ENCODE results near the gene TNKS2. TPM values are rescaled to one million over a fixed set of nuclear protein-coding genes. Genes with fewer than 3 reads are reported as not detected.
A peak's percentile ranks its signal among the peaks of the same experiment; 100 is the strongest.

The TNKS2 gene
- total and polyA plus RNA-seq, 4 donors: 9.8 to 43.2 (median 27.4) TPM

GRCh38 chr10:91865562-91866081 is 67.4 kb downstream of the TNKS2 start:
- Histone ChIP-seq H3K27me3 (ENCODE audit: control insufficient read depth in 1 of 2, insufficient read depth in 2 of 2, low read length in 1 of 2) (no peaks in the 10 kb centered on the region), H3K27ac (ENCODE audit: low read depth in 1 of 2, low read length in 2 of 2) (no peak overlapping the region), H3K36me3 (ENCODE audit: control insufficient read depth in 1 of 2, insufficient read depth in 2 of 2, low read length in 1 of 2) (no peaks in the 10 kb centered on the region), H3K4me3 (ENCODE audit: low read length in 2 of 2) (no peak overlapping the region), H3K9me3 (ENCODE audit: control insufficient read depth, low read length) (no peaks in the 10 kb centered on the region), H3K4me1 (ENCODE audit: control insufficient read depth in 1 of 2, insufficient read depth in 2 of 2, low read length in 2 of 2) (no peaks in the 10 kb centered on the region)
- WGBS, 2 donors: 72 to 81% methylated on average over 2 of the region's 2 CpGs
- no peak for DNase-seq
- no peak for ATAC-seq (ENCODE audit: low FRiP score)
- intact Hi-C loops (cut with DNase I): no loop called here

GRCh38 chr10:91875156-91875555 is 76.9 kb downstream of the TNKS2 start:
- ATAC-seq (ENCODE audit: low FRiP score): no peak
- WGBS, 2 donors: 87 to 91% methylated on average over 2 of the region's 2 CpGs
- no peaks in the 10 kb centered on the region for H3K9me3 ChIP-seq (ENCODE audit: control insufficient read depth, low read length)

GRCh38 chr10:91875779-91876178 is 77.6 kb downstream of the TNKS2 start:
- Histone ChIP-seq H3K4me3 (ENCODE audit: low read length in 2 of 2) (no peak overlapping the region), H3K9me3 (ENCODE audit: control insufficient read depth, low read length) (no peaks in the 10 kb centered on the region), H3K27ac (ENCODE audit: low read depth in 1 of 2, low read length in 2 of 2) (no peak overlapping the region), H3K27me3 (ENCODE audit: control insufficient read depth in 1 of 2, insufficient read depth in 2 of 2, low read length in 1 of 2) (no peaks in the 10 kb centered on the region), H3K4me1 (ENCODE audit: control insufficient read depth in 1 of 2, insufficient read depth in 2 of 2, low read length in 2 of 2) (no peaks in the 10 kb centered on the region), H3K36me3 (ENCODE audit: control insufficient read depth in 1 of 2, insufficient read depth in 2 of 2, low read length in 1 of 2) (no peaks in the 10 kb centered on the region)
- DNase-seq (no peak), ATAC-seq (ENCODE audit: low FRiP score) (no peak)
- 91 to 96% methylated on average over 1 of the region's 1 CpG for WGBS, 2 donors
- intact Hi-C loops (cut with DNase I): no loop called here

More at GRCh38 chr10:91875156-91875555, 76.9 kb downstream of the TNKS2 start:
- H3K4me3 ChIP-seq (ENCODE audit: low read length in 2 of 2): no peak overlapping the region
- no peaks in the 10 kb centered on the region for H3K27me3 ChIP-seq (ENCODE audit: control insufficient read depth in 1 of 2, insufficient read depth in 2 of 2, low read length in 1 of 2)
- H3K4me1 ChIP-seq (ENCODE audit: control insufficient read depth in 1 of 2, insufficient read depth in 2 of 2, low read length in 2 of 2): no peaks in the 10 kb centered on the region
- no peak for DNase-seq
- H3K36me3 ChIP-seq (ENCODE audit: control insufficient read depth in 1 of 2, insufficient read depth in 2 of 2, low read length in 1 of 2): no peaks in the 10 kb centered on the region
- intact Hi-C loops (cut with DNase I): no loop called here
- no peak overlapping the region for H3K27ac ChIP-seq (ENCODE audit: low read depth in 1 of 2, low read length in 2 of 2)

GRCh38 chr10:91879515-91880170 is 81.4 kb downstream of the TNKS2 start:
- WGBS, 2 donors: 17 to 36% methylated on average over 7 of the region's 7 CpGs
- Histone ChIP-seq H3K36me3 (ENCODE audit: control insufficient read depth in 1 of 2, insufficient read depth in 2 of 2, low read length in 1 of 2) (no peaks in the 10 kb centered on the region), H3K4me3 (ENCODE audit: low read length in 2 of 2) (no peak overlapping the region), H3K9me3 (ENCODE audit: control insufficient read depth, low read length) (no peaks in the 10 kb centered on the region), H3K27me3 (ENCODE audit: control insufficient read depth in 1 of 2, insufficient read depth in 2 of 2, low read length in 1 of 2) (no peaks in the 10 kb centered on the region), H3K27ac (ENCODE audit: low read depth in 1 of 2, low read length in 2 of 2) (no peak overlapping the region), H3K4me1 (ENCODE audit: control insufficient read depth in 1 of 2, insufficient read depth in 2 of 2, low read length in 2 of 2) (peaks cover 0 to 4% of the 10 kb centered on the region in 2 donors)
- no peak for DNase-seq
- intact Hi-C loops (cut with DNase I): no loop called here
- no peak for ATAC-seq (ENCODE audit: low FRiP score)

- Histone ChIP-seq H3K27me3 (ENCODE audit: control insufficient read depth in 1 of 2, insufficient read depth in 2 of 2, low read length in 1 of 2) (no peaks in the 10 kb centered on the region), H3K36me3 (ENCODE audit: control insufficient read depth in 1 of 2, insufficient read depth in 2 of 2, low read length in 1 of 2) (no peaks in the 10 kb centered on the region), H3K4me1 (ENCODE audit: control insufficient read depth in 1 of 2, insufficient read depth in 2 of 2, low read length in 2 of 2) (peaks cover 0 to 7% of the 10 kb centered on the region in 2 donors), H3K4me3 (ENCODE audit: low read length in 2 of 2) (no peak overlapping the region), H3K27ac (ENCODE audit: low read depth in 1 of 2, low read length in 2 of 2) (no peak overlapping the region), H3K9me3 (ENCODE audit: control insufficient read depth, low read length) (no peaks in the 10 kb centered on the region)
- DNase-seq: peak; percentile 68 to 71
- intact Hi-C loops (cut with DNase I): no loop called here
- ATAC-seq (ENCODE audit: low FRiP score): peak; percentile 59
- 1 to 8% methylated on average over 3 of the region's 3 CpGs for WGBS, 2 donors
These were observed 82.1 kb downstream of the TNKS2 start for GRCh38 chr10:91880310-91880709.

GRCh38 chr10:91883549-91884444 is 85.6 kb downstream of the TNKS2 start:
- 3 to 6% methylated on average over 20 of the region's 20 CpGs for WGBS, 2 donors
- intact Hi-C loops (cut with DNase I): no loop called here

GRCh38 chr10:91884536-91884935 is 86.3 kb downstream of the TNKS2 start:
- no peak for DNase-seq
- H3K27me3 ChIP-seq (ENCODE audit: control insufficient read depth in 1 of 2, insufficient read depth in 2 of 2, low read length in 1 of 2): no peaks in the 10 kb centered on the region
- intact Hi-C loops (cut with DNase I): no loop called here
- peaks cover 0 to 7% of the 10 kb centered on the region in 2 donors for H3K4me1 ChIP-seq (ENCODE audit: control insufficient read depth in 1 of 2, insufficient read depth in 2 of 2, low read length in 2 of 2)
- WGBS, 2 donors: 24 to 25% methylated on average over 1 of the region's 1 CpG
- no peak overlapping the region for H3K4me3 ChIP-seq (ENCODE audit: low read length in 2 of 2)
- no peak for ATAC-seq (ENCODE audit: low FRiP score)
- no peaks in the 10 kb centered on the region for H3K9me3 ChIP-seq (ENCODE audit: control insufficient read depth, low read length)
- H3K36me3 ChIP-seq (ENCODE audit: control insufficient read depth in 1 of 2, insufficient read depth in 2 of 2, low read length in 1 of 2): no peaks in the 10 kb centered on the region
- peak overlapping the region; percentile 30 to 99 for H3K27ac ChIP-seq (ENCODE audit: low read depth in 1 of 2, low read length in 2 of 2)

More at GRCh38 chr10:91883549-91884444, 85.6 kb downstream of the TNKS2 start:
- Histone ChIP-seq H3K27ac (ENCODE audit: low read depth in 1 of 2, low read length in 2 of 2) (peak overlapping the region; percentile 30 to 99), H3K9me3 (ENCODE audit: control insufficient read depth, low read length) (no peaks in the 10 kb centered on the region), H3K4me3 (ENCODE audit: low read length in 2 of 2) (no peak overlapping the region), H3K36me3 (ENCODE audit: control insufficient read depth in 1 of 2, insufficient read depth in 2 of 2, low read length in 1 of 2) (no peaks in the 10 kb centered on the region), H3K4me1 (ENCODE audit: control insufficient read depth in 1 of 2, insufficient read depth in 2 of 2, low read length in 2 of 2) (peaks cover 0 to 7% of the 10 kb centered on the region in 2 donors), H3K27me3 (ENCODE audit: control insufficient read depth in 1 of 2, insufficient read depth in 2 of 2, low read length in 1 of 2) (no peaks in the 10 kb centered on the region)
- DNase-seq: peak in 1 of 2 donors; percentile 59
- ATAC-seq (ENCODE audit: low FRiP score): peak; percentile 79

GRCh38 chr10:91885362-91886079 is 87.3 kb downstream of the TNKS2 start:
- ATAC-seq (ENCODE audit: low FRiP score): no peak
- intact Hi-C loops (cut with DNase I): no loop called here

More at GRCh38 chr10:91885362-91886079, 87.3 kb downstream of the TNKS2 start:
- no peak for DNase-seq
- no peaks in the 10 kb centered on the region for H3K36me3 ChIP-seq (ENCODE audit: control insufficient read depth in 1 of 2, insufficient read depth in 2 of 2, low read length in 1 of 2)
- H3K4me3 ChIP-seq (ENCODE audit: low read length in 2 of 2): no peak overlapping the region
- no peaks in the 10 kb centered on the region for H3K27me3 ChIP-seq (ENCODE audit: control insufficient read depth in 1 of 2, insufficient read depth in 2 of 2, low read length in 1 of 2)
- H3K4me1 ChIP-seq (ENCODE audit: control insufficient read depth in 1 of 2, insufficient read depth in 2 of 2, low read length in 2 of 2): peaks cover 0 to 7% of the 10 kb centered on the region in 2 donors
- H3K9me3 ChIP-seq (ENCODE audit: control insufficient read depth, low read length): no peaks in the 10 kb centered on the region
- WGBS, 2 donors: 93 to 96% methylated on average over 9 of the region's 9 CpGs
- peak overlapping the region; percentile 1 to 52 for H3K27ac ChIP-seq (ENCODE audit: low read depth in 1 of 2, low read length in 2 of 2)

Data from aorta (tissue), 5 donors.